Measurements from ENCODE around the gene GTPBP3.

The GTPBP3 gene

GRCh38 chr19:17328517-17329365 lies 8.6 kb upstream of the GTPBP3 start:
- DNase-seq = no peak

- no peak for DNase-seq
Measured at GRCh38 chr19:17329366-17330261, 7.7 kb upstream of the GTPBP3 start.

- DNase-seq = no peak
Measured at GRCh38 chr19:17330262-17331044, 6.9 kb upstream of the GTPBP3 start.

- no peak for DNase-seq
Measured at GRCh38 chr19:17331045-17331558, 6.3 kb upstream of the GTPBP3 start.

GRCh38 chr19:17332360-17332676 lies 5.0 kb upstream of the GTPBP3 start:
- DNase-seq = no peak

- peak; percentile 37 for DNase-seq
Measured at GRCh38 chr19:17332677-17333581, 4.4 kb upstream of the GTPBP3 start.

- peak; percentile 58 for DNase-seq
Measured at GRCh38 chr19:17333611-17334413, 3.5 kb upstream of the GTPBP3 start.

- DNase-seq = peak; percentile 97
Measured at GRCh38 chr19:17334414-17335409, 2.6 kb upstream of the GTPBP3 start, which contains the start of gene ANO8. TSS of gene ANO8 (minus strand) at chr19:17334855. CDS start at chr19:17334670, 185 bp downstream.

- DNase-seq = no peak
Measured at GRCh38 chr19:17335575-17335974, 1.8 kb upstream of the GTPBP3 start.

GRCh38 chr19:17337675-17338432 lies 501 bp downstream of the GTPBP3 start:
- peak; percentile 36 for DNase-seq

GRCh38 chr19:17338433-17339078 lies 1.2 kb downstream of the GTPBP3 start:
- DNase-seq = peak; percentile 48

- peak; percentile 40 for DNase-seq
Measured at GRCh38 chr19:17339088-17339741, 1.9 kb downstream of the GTPBP3 start.

- DNase-seq = peak; percentile 45
Measured at GRCh38 chr19:17340302-17340870, 3.0 kb downstream of the GTPBP3 start.

GRCh38 chr19:17340871-17341357 lies 3.6 kb downstream of the GTPBP3 start:
- no peak for DNase-seq

GRCh38 chr19:17341386-17341785 lies 4.0 kb downstream of the GTPBP3 start:
- DNase-seq = no peak

GRCh38 chr19:17341845-17342244 lies 4.5 kb downstream of the GTPBP3 start:
- DNase-seq = no peak

GRCh38 chr19:17346109-17346671 lies 8.8 kb downstream of the GTPBP3 start:
- DNase-seq = peak; percentile 79

Data from femur (tissue), 1 donor.